ENCODE measurements around the gene OR52E2. TPM values are rescaled to one million over a fixed set of nuclear protein-coding genes. Genes with fewer than 3 reads are reported as not detected.

OR52E2 gene
- polyA plus RNA-seq (2013, experiment 1 of 2), result not detected
- polyA plus RNA-seq (2013, experiment 2 of 2), result not detected

DNA sequence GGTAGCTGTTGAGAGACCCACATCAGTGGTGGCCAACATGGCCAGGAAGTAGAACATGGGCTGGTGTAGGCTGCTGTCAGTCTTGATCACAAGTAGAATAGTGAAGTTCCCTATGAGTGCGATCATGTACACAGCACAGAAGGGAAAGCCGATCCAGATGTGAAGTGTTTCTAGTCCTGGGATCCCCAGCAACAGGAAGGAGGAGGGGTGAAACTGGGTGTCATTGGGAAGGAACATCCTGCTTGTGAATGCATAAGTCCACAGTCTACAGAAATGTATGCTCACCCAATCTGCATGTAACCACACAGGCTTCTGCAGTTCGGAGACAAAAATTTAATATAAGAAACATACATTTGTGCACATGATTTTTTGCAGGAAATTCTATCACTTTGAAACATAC is at the start of gene OR52E2:
Gene OR52E2 (minus strand): TSS at position 237 of the 400 bp plus-strand sequence. CDS start 0 bp downstream, at position 237.
- H3K14ac ChIP-seq (ENCODE audit: low read length in 2 of 2), result no peak within 1 kb of the TSS
- no peaks in the 10 kb centered on the region for H3K27me3 ChIP-seq (ENCODE audit: control insufficient read depth in 1 of 2, insufficient read depth in 1 of 2, low read length in 2 of 2)
- no peak within 1 kb of the TSS for H2BK12ac ChIP-seq (ENCODE audit: low read length in 2 of 2)
- H2BK15ac ChIP-seq (ENCODE audit: low read depth, poor library complexity, severe bottlenecking), result no peak within 1 kb of the TSS
- no peaks in the 10 kb centered on the region for H3K36me3 ChIP-seq (ENCODE audit: control insufficient read depth in 1 of 2, insufficient read depth in 2 of 2, low read depth in 1 of 2, low read length in 2 of 2)
- H3K23ac ChIP-seq (ENCODE audit: low read length in 2 of 2), result no peak within 1 kb of the TSS
- no peak within 1 kb of the TSS for H2AFZ ChIP-seq (ENCODE audit: low read depth, low read length)
- no peak within 1 kb of the TSS for H3K18ac ChIP-seq (ENCODE audit: low read depth in 1 of 2, low read length in 2 of 2)
- no peak within 1 kb of the TSS for H3K4me3 ChIP-seq (ENCODE audit: insufficient read depth in 1 of 2, low read depth in 1 of 2, low read length in 2 of 2)
- H3K9me3 ChIP-seq (ENCODE audit: control insufficient read depth, low read length), result no peaks in the 10 kb centered on the region
- no peaks in the 10 kb centered on the region for H3K79me1 ChIP-seq (replicated peaks; ENCODE audit: low read length, poor library complexity, severe bottlenecking)
- no peak within 1 kb of the TSS for H4K8ac ChIP-seq (ENCODE audit: low read length)
- no peak within 1 kb of the TSS for H3K9ac ChIP-seq (ENCODE audit: low read length)
- H3K4me2 ChIP-seq (ENCODE audit: low read length, poor library complexity, severe bottlenecking), result no peak within 1 kb of the TSS
- no peak for DNase-seq
- WGBS, result 91% methylated on average over 2 of the region's 3 CpGs
- H2AK5ac ChIP-seq (ENCODE audit: low read length, severe bottlenecking), result no peak within 1 kb of the TSS
- H3K4me1 ChIP-seq (ENCODE audit: control insufficient read depth, insufficient read depth, low read depth, low read length), result no peaks in the 10 kb centered on the region
- H3K27ac ChIP-seq (ENCODE audit: low read length, poor library complexity, severe bottlenecking), result no peak within 1 kb of the TSS
- no peak within 1 kb of the TSS for H2BK120ac ChIP-seq (ENCODE audit: low read depth, low read length)
- H2BK5ac ChIP-seq (ENCODE audit: low read depth, low read length, poor library complexity, severe bottlenecking), result no peak within 1 kb of the TSS
- H4K91ac ChIP-seq (ENCODE audit: low read length), result no peak within 1 kb of the TSS
- no peak within 1 kb of the TSS for H3K4ac ChIP-seq (ENCODE audit: low read depth in 1 of 2, low read length in 2 of 2)

GRCh38 chr11:5107285-5107684 is 47.9 kb upstream of the OR52E2 start:
- H3K4me2 ChIP-seq (ENCODE audit: low read length, poor library complexity, severe bottlenecking), result no peak overlapping the region
- no peak overlapping the region for H2AK5ac ChIP-seq (ENCODE audit: low read length, severe bottlenecking)

DNA sequence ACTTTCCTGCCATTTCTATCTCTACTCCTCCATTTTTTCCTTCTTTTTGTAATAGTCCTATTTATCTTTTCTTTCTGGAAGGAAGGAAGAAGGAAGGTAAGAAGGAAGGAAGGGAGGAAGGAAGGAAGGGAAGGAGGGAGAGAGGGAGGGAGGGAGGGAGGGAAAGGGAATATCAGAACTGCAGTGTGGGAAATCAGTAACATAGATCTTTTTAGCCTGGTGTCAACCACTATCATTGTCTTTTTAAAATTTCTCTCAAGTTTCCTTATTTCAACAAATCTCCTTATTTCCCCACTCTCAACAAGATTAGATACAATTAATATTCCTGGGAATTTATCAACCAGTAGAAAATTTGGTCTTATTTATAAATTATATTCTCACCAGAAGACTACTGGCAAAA is 43.6 kb upstream of the OR52E2 start:
- Histone ChIP-seq H2BK15ac (ENCODE audit: low read depth, poor library complexity, severe bottlenecking) (no peak overlapping the region), H2AFZ (ENCODE audit: low read depth, low read length) (no peak overlapping the region), H3K79me1 (replicated peaks; ENCODE audit: low read length, poor library complexity, severe bottlenecking) (no peaks in the 10 kb centered on the region), H3K9ac (ENCODE audit: low read length) (no peak overlapping the region), H3K4ac (ENCODE audit: low read depth in 1 of 2, low read length in 2 of 2) (no peak overlapping the region), H2BK5ac (ENCODE audit: low read depth, low read length, poor library complexity, severe bottlenecking) (no peak overlapping the region), H3K4me3 (ENCODE audit: insufficient read depth in 1 of 2, low read depth in 1 of 2, low read length in 2 of 2) (no peak overlapping the region), H3K4me2 (ENCODE audit: low read length, poor library complexity, severe bottlenecking) (no peak overlapping the region), H3K27me3 (ENCODE audit: control insufficient read depth in 1 of 2, insufficient read depth in 1 of 2, low read length in 2 of 2) (no peaks in the 10 kb centered on the region), H3K36me3 (ENCODE audit: control insufficient read depth in 1 of 2, insufficient read depth in 2 of 2, low read depth in 1 of 2, low read length in 2 of 2) (no peaks in the 10 kb centered on the region), H2AK5ac (ENCODE audit: low read length, severe bottlenecking) (no peak overlapping the region), H4K91ac (ENCODE audit: low read length) (no peak overlapping the region), H3K9me3 (ENCODE audit: control insufficient read depth, low read length) (no peaks in the 10 kb centered on the region), H4K8ac (ENCODE audit: low read length) (no peak overlapping the region), H3K14ac (ENCODE audit: low read length in 2 of 2) (no peak overlapping the region), H3K27ac (ENCODE audit: low read length, poor library complexity, severe bottlenecking) (no peak overlapping the region), H3K4me1 (ENCODE audit: control insufficient read depth, insufficient read depth, low read depth, low read length) (no peaks in the 10 kb centered on the region), H3K23ac (ENCODE audit: low read length in 2 of 2) (no peak overlapping the region), H2BK12ac (ENCODE audit: low read length in 2 of 2) (no peak overlapping the region), H2BK120ac (ENCODE audit: low read depth, low read length) (no peak overlapping the region), H3K18ac (ENCODE audit: low read depth in 1 of 2, low read length in 2 of 2) (no peak overlapping the region)
- no peak for DNase-seq

More at GRCh38 chr11:5107285-5107684, 47.9 kb upstream of the OR52E2 start:
- Histone ChIP-seq H2AFZ (ENCODE audit: low read depth, low read length) (no peak overlapping the region), H3K9me3 (ENCODE audit: control insufficient read depth, low read length) (no peaks in the 10 kb centered on the region), H2BK15ac (ENCODE audit: low read depth, poor library complexity, severe bottlenecking) (no peak overlapping the region), H2BK5ac (ENCODE audit: low read depth, low read length, poor library complexity, severe bottlenecking) (no peak overlapping the region), H3K14ac (ENCODE audit: low read length in 2 of 2) (no peak overlapping the region), H4K91ac (ENCODE audit: low read length) (no peak overlapping the region), H4K8ac (ENCODE audit: low read length) (no peak overlapping the region), H3K9ac (ENCODE audit: low read length) (no peak overlapping the region), H2BK12ac (ENCODE audit: low read length in 2 of 2) (no peak overlapping the region), H3K4me1 (ENCODE audit: control insufficient read depth, insufficient read depth, low read depth, low read length) (no peaks in the 10 kb centered on the region), H3K27ac (ENCODE audit: low read length, poor library complexity, severe bottlenecking) (no peak overlapping the region), H3K18ac (ENCODE audit: low read depth in 1 of 2, low read length in 2 of 2) (no peak overlapping the region), H2BK120ac (ENCODE audit: low read depth, low read length) (no peak overlapping the region), H3K27me3 (ENCODE audit: control insufficient read depth in 1 of 2, insufficient read depth in 1 of 2, low read length in 2 of 2) (no peaks in the 10 kb centered on the region), H3K79me1 (replicated peaks; ENCODE audit: low read length, poor library complexity, severe bottlenecking) (no peaks in the 10 kb centered on the region), H3K4ac (ENCODE audit: low read depth in 1 of 2, low read length in 2 of 2) (no peak overlapping the region), H3K4me3 (ENCODE audit: insufficient read depth in 1 of 2, low read depth in 1 of 2, low read length in 2 of 2) (no peak overlapping the region), H3K36me3 (ENCODE audit: control insufficient read depth in 1 of 2, insufficient read depth in 2 of 2, low read depth in 1 of 2, low read length in 2 of 2) (no peaks in the 10 kb centered on the region), H3K23ac (ENCODE audit: low read length in 2 of 2) (no peak overlapping the region)
- DNase-seq, result no peak
- 71% methylated on average over 3 of the region's 3 CpGs for WGBS

DNA sequence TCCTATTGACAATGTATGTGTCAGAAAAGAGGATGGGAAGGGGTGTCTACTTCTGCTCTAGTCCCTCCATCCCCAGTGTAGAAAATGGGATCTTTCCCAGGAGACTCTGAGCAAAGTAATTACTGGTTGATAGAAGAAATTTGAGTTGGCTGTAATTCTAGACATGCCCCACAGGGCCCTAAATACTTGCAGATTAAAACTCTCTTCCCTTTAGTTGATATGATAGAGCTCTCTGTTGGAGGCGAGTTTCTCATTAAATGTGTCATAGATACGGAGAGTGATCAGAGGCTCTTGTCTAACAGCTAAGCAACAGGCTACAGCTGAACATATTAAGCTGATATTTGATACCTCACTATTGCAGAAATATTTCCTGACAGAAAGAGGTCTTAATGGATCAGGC is 42.8 kb upstream of the OR52E2 start:
- no peak overlapping the region for H2BK12ac ChIP-seq (ENCODE audit: low read length in 2 of 2)
- H3K27me3 ChIP-seq (ENCODE audit: control insufficient read depth in 1 of 2, insufficient read depth in 1 of 2, low read length in 2 of 2), result no peaks in the 10 kb centered on the region
- H3K4me2 ChIP-seq (ENCODE audit: low read length, poor library complexity, severe bottlenecking), result no peak overlapping the region
- H2BK15ac ChIP-seq (ENCODE audit: low read depth, poor library complexity, severe bottlenecking), result no peak overlapping the region
- DNase-seq, result no peak
- no peak overlapping the region for H4K8ac ChIP-seq (ENCODE audit: low read length)
- H2BK120ac ChIP-seq (ENCODE audit: low read depth, low read length), result no peak overlapping the region
- no peaks in the 10 kb centered on the region for H3K9me3 ChIP-seq (ENCODE audit: control insufficient read depth, low read length)
- H3K9ac ChIP-seq (ENCODE audit: low read length), result no peak overlapping the region
- no peak overlapping the region for H3K27ac ChIP-seq (ENCODE audit: low read length, poor library complexity, severe bottlenecking)
- H3K79me1 ChIP-seq (replicated peaks; ENCODE audit: low read length, poor library complexity, severe bottlenecking), result no peaks in the 10 kb centered on the region
- no peak overlapping the region for H2AFZ ChIP-seq (ENCODE audit: low read depth, low read length)
- H3K4me1 ChIP-seq (ENCODE audit: control insufficient read depth, insufficient read depth, low read depth, low read length), result no peaks in the 10 kb centered on the region
- no peaks in the 10 kb centered on the region for H3K36me3 ChIP-seq (ENCODE audit: control insufficient read depth in 1 of 2, insufficient read depth in 2 of 2, low read depth in 1 of 2, low read length in 2 of 2)
- H3K18ac ChIP-seq (ENCODE audit: low read depth in 1 of 2, low read length in 2 of 2), result no peak overlapping the region
- H3K4me3 ChIP-seq (ENCODE audit: insufficient read depth in 1 of 2, low read depth in 1 of 2, low read length in 2 of 2), result no peak overlapping the region
- H2BK5ac ChIP-seq (ENCODE audit: low read depth, low read length, poor library complexity, severe bottlenecking), result no peak overlapping the region
- H3K4ac ChIP-seq (ENCODE audit: low read depth in 1 of 2, low read length in 2 of 2), result no peak overlapping the region
- no peak overlapping the region for H4K91ac ChIP-seq (ENCODE audit: low read length)
- no peak overlapping the region for H3K14ac ChIP-seq (ENCODE audit: low read length in 2 of 2)
- no CpG with 5 or more reads among the region's 2 CpGs for WGBS
- no peak overlapping the region for H3K23ac ChIP-seq (ENCODE audit: low read length in 2 of 2)
- H2AK5ac ChIP-seq (ENCODE audit: low read length, severe bottlenecking), result no peak overlapping the region
